GM12892 (cell line): ENCODE measurements around the gene EXPH5.
A peak's percentile ranks its signal among the peaks of the same experiment; 100 is the strongest.

ENCODE experiments used
- DNase-seq: peaks from one replicate; pipeline ENCODE4 v3.0.0; 2011; ENCODE audit not compliant: insufficient read length
- FAIRE-seq: peaks from 2 replicates; lab custom pipeline; 2011; peaks lifted over from hg19 to GRCh38; lab: Jason Lieb, UNC
- POLR2A ChIP-seq: IDR thresholded peaks from 2 replicates; pipeline ENCODE4 v1.6.1; 2011; ENCODE audit warnings: low read depth, low read length, control low read depth
- POLR2AphosphoS5 ChIP-seq: IDR thresholded peaks from 2 replicates; pipeline ENCODE4 v1.6.1; 2011; ENCODE audit warnings: low read depth, low read length, control low read depth
- TAF1 ChIP-seq: IDR thresholded peaks from 2 replicates; pipeline ENCODE4 v1.6.1; 2011; ENCODE audit warnings: low read depth, mild to moderate bottlenecking, control low read depth, low read length, borderline replicate concordance

The EXPH5 gene

DNA sequence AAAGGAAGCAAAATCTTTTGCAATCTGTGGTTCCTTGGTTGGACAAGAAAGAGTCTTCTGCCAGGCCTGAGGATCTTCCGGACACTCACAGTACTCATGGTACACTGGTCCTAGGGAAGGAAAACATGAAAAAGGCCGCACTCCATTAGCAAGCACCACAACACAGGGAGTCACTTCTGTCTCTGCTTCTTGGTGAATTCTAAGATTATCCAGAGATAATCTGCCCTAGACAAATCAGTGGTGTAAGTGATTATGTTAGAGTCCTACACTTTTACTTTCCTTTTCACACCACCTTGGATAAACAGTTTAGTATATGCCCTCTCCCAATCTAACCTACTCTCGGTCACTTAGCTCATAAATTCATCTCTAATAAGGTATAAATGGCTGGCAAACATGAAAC, 107.2 kb downstream of the EXPH5 start:
- no peak for FAIRE-seq
- TF ChIP-seq POLR2A (no peak), POLR2AphosphoS5 (no peak), TAF1 (no peak)
- no peak for DNase-seq

DNA sequence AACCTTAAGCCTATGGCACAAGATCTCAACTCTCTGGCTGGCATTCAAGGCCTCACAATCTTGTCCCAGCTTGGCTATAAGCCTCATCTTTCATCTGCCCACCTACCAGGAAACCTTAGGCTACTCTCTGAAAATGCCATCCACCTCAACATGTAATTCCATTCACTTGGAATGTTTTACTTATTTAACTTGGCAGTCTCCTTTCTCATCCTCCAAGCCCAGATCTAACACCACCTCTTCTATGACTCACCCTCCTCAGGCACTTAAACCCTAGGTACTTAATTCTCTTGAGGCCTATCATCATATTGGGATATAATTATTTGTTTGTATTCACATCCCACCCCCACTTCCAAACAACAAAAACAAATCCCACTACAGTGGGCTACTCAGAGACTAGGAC, 110.4 kb downstream of the EXPH5 start:
- DNase-seq (no peak), FAIRE-seq (no peak)
- TF ChIP-seq POLR2A (no peak), TAF1 (no peak), POLR2AphosphoS5 (no peak)

DNA sequence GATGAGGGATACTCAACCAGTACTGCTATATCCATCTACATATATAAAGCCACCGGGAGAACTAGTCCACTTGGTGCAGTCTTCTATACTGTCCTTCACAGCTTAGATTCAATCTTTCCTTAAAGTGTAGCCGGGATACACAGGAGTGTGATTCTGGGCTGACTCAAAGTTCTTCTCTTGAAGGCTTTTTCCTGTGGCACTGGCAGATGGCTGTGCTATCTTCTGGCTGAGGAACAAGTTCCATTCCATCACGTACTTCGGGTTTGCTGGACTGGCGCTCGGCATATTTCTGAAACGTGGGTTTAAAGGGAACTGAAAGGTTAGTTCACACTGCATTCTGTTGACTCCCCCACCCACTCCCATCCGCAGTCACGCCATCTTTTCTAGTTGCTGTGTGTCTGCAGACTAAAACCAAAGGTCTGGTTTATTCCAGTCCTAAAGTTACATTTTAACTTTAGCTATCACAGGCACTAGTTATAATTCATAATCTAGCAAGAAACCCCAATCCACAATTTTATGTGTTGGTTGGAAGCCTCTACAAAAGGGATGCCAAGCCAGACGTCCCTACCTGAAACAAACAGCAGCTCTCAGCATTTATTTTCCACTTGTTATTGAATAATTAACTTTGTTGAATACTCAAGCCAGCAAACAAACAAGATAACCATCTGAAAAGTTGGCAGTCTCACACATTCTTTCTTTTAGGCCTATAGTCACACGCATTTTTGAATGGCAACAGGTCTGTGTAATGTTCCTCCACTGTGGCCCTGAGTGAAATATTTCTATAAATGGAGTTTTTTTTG, 118.7 kb downstream of the EXPH5 start:
- TF ChIP-seq POLR2AphosphoS5 (no peak), TAF1 (no peak), POLR2A (no peak)
- FAIRE-seq (no peak), DNase-seq (no peak)

DNA sequence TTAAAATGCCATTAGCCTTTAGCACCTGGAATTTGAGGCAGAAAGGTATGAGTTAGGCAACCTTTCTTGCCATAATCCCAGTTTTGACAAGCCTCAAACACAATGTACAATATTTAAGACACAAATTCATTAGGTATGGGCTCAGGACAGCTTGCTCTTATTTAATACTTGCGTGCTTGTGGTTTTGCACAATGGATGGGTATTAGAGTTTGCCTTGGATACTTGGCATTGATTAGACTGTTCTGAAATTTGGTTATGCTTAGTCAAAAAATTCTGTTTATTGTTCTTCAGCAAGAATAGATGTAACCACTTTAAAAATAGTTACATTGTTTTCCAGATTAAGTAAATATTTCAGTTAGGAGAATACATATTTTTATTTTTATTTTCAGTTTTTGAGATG, 120.9 kb downstream of the EXPH5 start:
- no peak for TF ChIP-seq POLR2AphosphoS5
- no peak for TF ChIP-seq POLR2A
- TF ChIP-seq TAF1 = no peak
- FAIRE-seq (no peak), DNase-seq (no peak)

DNA sequence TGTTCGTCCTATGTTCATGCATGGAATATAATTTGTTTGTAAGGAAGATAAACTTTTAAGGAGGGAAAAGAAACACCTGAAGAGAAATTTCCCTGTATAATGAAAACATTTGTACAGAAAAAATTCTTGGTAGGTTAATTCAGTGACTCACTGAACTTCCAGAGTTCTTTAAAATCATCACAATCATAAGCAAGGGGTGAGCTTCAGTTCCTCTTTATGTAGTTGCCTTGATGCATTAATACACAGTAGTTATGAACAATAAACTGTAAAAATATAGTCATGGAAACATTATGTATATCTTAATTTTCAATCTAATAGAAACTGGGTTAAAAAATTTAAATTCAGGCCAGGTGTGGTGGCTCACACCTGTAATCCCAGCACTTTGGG, 125.1 kb downstream of the EXPH5 start:
- no peak for TF ChIP-seq POLR2A
- DNase-seq (no peak), FAIRE-seq (no peak)

DNA sequence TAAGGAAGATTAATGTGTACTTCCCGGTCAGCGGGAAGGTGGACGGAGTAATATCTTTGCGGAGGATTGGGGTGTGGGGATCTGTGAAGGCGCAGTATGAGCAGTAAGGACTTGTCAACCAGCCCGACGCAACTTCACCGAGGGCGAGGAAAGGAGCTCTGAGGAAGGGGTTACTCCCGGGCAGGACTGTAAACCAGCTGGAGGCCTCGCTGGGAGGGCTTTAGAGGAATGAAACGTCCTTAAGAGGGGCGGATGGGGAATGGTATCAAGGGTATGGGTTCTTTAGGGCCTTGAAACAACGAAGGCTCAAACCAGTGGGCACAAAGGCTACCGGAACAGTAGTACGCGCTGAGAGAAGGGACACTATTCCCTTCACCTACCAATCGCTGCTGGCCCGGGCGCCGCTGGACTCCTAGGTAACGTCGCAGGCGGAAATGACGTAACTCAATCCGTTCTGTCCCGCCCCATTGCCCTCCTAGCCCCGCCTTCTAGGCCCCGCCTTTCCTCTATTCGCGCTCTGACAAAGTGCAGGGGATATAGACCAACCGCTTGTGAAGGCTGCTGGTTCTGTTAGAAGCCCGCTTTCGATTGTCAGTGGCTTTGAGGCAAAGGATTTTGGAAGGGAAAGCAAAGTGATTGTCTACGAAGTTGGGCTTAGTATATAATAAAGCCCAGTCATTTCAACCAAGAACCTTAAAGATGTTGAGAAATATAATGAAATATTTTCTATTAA, 126.3 kb downstream of the EXPH5 start, which contains the start of gene C11orf65:
Gene C11orf65, minus strand, starts transcription at position 439 of the 733 bp plus-strand sequence. CDS start 5,970 bp downstream, outside the sequence.
- TF ChIP-seq TAF1 = peak; percentile 72; the same call in 1 of the 2 replicates
- TF ChIP-seq POLR2A = peak; percentile 98
- TF ChIP-seq POLR2AphosphoS5 = peak; percentile 98
- FAIRE-seq (peak; percentile 100), DNase-seq (peak; percentile 56)

DNA sequence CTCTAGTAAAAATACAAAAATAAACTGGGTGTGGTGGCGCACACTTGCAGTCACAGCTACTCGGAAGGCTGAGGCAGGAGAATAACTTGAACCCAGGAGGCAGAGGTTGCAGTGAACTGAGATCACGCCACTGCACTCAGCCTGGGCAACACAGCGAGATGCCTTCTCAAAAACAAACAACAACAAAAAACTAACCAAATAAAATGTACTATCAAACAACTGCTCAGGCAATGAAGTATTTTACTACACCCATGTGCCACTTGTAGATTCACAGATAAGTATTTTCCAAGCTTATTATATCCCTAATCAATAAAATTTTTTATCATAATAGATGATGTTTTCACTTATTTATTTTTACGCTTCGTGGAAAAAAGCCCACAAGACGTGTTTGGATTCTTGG, 127.2 kb downstream of the EXPH5 start:
- DNase-seq = no peak
- no peak for FAIRE-seq
- TF ChIP-seq TAF1 = no peak
